NCI-H146 treated with DMSO at 0.1 percent for 48 hours (cell line): Measurements from ENCODE around the gene ZNF407.

ENCODE experiments used
- DNase-seq: peaks from one replicate; lab custom pipeline; 2025; ENCODE audit not compliant: unreplicated experiment; lab: John Stamatoyannopoulos, UW

Gene ZNF407

GRCh38 chr18:74718312-74718711, 120.6 kb downstream of the ZNF407 start:
- DNase-seq: no peak

- DNase-seq: no peak
Observed at GRCh38 chr18:74722237-74722636, 124.6 kb downstream of the ZNF407 start.

DNA sequence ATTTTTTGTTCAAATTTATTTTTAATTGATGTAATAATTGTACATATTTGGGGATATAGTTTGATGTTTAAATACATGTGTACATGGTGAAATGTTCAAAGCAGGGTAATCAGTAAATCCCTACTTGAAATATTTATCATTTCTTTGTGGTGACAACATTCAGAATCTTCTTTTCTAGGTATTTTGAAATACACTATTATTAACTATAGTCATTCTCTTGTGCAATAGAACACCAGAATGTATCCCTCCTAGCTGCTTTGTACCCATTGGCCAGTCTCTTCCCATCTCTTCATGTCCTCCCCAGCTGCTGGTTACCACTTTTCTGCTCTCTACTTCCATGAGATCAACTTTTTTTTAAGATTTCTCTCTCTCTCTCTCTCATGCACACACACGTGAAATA, 126.5 kb downstream of the ZNF407 start:
- no peak for DNase-seq

GRCh38 chr18:74725690-74726089, 128.0 kb downstream of the ZNF407 start:
- DNase-seq: no peak

DNA sequence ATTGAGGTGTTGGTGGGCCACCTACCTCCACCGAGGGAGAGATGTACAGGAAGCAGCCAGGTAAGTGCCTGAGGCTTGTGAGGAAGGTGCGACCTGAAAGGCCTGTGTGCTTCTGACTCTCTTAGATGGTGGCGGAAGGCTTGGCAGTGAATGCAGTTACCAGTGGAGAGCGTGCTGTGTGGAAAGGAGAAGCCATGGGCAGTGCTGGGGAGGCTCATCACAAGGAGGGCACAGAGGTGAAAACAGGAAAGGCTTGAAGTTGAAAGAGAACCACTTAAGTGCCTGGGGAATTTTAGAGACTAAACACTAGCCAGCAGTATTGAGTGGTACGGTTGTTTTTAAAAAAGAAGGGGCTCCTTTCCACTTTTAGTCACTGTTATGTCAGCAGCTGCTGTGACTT, 130.9 kb downstream of the ZNF407 start:
- DNase-seq: no peak

- no peak for DNase-seq
Observed at GRCh38 chr18:74731097-74731496, 133.4 kb downstream of the ZNF407 start.

GRCh38 chr18:74732380-74732779, 134.7 kb downstream of the ZNF407 start:
- no peak for DNase-seq

DNA sequence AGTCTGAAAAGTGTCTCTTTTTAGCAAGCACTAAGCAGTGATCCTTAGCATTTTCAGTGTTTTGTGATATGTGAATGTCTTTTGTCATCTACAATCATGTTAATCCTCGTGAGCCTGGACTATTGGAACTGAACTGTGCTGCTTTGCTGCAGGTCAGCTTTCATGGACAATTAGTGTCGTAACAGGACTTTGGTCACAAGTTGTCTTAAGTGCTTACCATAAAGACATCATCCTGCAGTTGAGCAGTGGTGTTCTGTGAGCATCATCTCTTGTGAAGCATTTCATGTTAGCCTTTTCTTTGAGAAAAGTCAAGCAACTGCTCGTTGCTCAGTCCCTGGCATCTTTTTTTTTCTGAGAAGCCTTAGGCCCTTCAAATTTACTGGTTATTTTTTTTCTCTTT, 135.9 kb downstream of the ZNF407 start:
- no peak for DNase-seq

- no peak for DNase-seq
Observed at GRCh38 chr18:74734013-74734444, 136.4 kb downstream of the ZNF407 start.

DNA sequence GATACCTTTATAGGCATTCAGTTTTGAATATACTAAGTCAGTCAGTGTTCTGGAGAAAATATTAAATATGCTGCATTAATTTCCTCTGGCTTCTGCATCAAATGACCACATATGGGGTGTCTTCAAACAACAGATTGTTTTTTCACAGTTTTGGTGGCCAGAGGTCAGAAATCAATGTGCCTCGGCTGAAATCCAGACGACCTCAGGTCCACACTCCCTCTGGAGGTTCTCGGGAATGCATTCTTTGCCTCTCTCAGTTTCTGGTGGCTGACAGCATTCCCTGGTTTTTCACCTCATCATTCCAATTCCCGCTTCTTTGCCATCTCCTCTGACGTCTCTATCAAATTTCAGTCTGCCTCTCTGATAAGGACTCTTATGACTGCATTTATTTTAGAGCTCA, 142.3 kb downstream of the ZNF407 start:
- no peak for DNase-seq

DNA sequence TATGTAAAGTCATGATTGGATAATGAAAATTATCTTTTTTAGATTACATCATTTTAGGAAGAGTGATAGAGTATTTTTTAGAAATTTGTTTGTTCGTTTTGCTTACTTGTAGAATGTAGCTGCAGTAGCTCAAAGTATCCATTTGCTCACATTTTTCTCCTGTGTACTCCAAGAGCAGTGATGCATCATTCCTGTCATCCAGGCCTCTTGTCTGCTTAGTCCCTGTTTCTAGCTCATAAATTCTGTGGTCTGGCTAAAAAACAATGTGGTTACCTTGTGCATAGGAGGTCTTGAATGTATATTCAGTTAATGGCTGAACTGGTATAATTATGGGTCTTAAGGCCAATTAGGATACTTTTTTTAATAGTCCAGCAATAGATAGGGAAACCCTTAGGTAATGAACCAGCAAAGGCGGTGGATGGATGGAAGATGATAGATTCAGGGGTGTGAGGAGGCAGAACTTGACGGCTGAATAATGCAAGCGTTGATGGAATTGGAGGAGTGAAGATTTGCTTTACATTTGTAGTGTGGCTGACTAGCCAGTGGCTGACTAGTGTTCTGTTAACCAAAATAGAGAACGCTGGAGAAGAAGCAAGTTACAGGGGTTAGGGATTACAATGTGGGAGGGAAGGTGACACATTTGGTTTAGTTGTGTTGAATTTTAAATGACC, 145.0 kb downstream of the ZNF407 start:
- no peak for DNase-seq

DNA sequence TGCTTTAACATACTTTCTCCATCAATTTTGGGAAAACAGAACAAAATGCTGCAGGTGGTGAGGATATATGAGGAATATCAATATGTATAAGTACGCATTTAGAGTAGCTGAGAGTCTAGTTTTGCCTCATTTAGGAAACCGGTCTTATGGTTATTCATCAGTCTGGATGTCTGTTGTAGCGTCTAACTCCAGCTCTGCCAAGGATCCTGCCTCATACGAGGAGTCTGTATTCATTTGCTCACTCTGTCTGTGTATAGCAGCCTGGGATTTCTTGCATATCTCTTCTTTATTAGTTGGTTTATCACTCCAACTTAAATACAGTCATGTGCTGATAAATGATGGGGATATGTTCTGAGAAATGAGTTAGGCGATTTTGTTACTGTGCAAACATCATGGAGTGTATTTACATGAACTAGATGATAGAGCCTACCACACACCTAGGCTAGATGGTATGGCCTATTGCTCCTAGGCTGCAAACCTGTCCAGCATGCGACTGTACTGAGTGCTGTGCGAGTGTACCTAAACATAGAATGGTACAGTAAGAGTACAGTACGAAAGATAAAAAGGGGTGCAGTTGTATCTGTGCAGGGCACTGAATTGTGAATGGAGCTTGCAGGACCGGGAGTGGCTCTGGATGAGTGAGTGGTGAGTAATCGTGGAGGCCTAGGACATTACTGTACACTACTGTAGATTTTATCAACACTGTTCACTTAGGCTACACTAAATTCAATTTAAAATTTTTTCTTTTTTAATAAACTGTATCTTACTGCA, 148.1 kb downstream of the ZNF407 start:
- DNase-seq: no peak

GRCh38 chr18:74748809-74749208, 151.1 kb downstream of the ZNF407 start:
- peak; percentile 68 for DNase-seq

DNA sequence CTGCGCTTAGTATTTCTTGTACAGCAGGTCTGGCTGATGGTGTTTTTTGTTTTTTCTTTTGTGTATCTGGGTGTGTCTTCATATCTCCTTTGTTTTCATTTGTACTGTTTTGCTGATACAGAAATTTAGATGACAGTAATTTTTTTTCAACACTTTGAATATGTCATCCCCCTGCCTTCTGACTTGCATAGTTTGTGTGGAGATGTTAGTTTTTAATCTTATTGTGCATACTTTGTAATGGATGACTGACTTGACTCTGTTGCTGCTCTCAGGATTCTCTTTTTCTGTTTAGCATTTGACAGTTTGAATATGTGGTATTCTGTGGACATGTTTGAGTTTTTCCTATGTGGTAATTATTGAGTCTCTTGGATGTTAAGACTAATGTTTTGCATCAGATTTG, 161.3 kb downstream of the ZNF407 start:
- no peak for DNase-seq

DNA sequence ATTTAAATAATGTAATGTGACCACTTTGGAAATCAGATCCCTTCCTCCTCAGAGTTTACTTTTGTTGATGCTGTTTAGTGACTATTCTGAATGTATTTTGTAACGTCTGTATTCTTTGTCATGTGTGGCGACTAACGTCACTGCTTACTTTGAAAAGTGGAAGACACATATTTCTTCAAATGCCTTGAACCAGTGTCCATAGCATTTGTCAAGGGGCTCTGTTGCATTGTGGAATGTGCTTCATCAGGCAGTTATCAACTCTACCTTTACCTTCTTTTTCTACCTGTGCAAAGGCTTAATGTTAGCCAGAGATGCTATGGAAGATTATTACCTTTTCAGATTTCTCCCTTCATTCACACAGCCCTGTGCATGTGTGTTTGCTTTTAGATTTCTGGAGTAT, 162.4 kb downstream of the ZNF407 start:
- no peak for DNase-seq

GRCh38 chr18:74760436-74760835, 162.8 kb downstream of the ZNF407 start:
- no peak for DNase-seq

DNA sequence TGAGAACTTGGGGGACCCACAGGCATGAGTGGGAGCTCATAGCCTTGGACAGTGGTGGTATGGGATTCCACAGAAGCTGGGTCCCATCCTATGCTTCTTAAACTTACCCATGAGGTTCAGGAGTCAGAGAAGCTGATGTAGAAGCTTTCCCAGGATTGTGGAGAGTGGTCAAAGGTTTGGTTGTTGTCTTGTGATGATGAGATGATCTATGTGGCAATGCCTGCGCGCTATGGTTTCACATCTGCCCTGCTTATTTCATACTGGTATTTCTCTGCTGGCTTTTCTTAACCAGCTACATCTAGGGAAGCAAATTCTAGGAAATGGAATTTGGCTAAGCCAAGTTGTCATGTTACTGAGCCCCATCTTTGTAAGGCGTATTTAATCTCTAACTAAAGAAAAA, 168.6 kb downstream of the ZNF407 start:
- DNase-seq: no peak

DNA sequence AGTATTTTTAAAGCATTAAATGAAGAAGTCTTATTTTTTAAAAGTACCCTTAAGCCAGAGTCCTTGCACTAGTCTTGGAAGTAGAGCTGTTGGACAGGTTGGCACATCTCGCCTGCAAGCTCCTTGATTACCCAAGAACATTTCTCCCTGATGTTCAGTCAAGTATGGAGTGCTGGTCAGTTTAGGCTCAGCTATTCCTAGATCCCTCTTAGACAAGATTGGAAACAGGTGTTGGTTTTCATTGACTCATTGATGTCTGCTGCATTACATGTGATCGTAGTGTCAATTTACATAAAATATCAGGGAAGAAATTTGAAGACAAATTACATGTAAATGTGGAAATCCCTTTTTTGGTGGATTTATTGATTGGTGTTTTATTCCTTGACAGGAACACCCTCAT, 170.4 kb downstream of the ZNF407 start:
- DNase-seq: no peak

DNA sequence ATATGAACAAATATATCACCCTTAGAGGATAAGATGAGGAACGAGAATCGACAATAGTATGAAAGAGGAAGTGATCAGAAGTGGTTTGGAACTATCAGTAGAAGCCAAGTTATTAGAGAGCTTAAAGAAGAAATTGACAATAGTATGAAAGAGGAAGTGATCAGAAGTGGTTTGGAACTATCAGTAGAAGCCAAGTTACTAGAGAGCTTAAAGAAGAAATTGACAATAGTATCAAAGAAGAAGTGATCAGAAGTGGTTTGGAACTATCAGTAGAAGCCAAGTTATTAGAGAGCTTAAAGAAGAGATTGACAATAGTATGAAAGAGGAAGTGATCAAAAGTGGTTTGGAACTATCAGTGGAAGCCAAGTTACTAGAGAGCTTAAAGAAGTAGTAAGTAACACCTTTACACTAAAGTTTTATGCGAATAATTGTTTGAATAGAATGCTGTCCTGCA, 175.5 kb downstream of the ZNF407 start:
- DNase-seq: no peak

DNA sequence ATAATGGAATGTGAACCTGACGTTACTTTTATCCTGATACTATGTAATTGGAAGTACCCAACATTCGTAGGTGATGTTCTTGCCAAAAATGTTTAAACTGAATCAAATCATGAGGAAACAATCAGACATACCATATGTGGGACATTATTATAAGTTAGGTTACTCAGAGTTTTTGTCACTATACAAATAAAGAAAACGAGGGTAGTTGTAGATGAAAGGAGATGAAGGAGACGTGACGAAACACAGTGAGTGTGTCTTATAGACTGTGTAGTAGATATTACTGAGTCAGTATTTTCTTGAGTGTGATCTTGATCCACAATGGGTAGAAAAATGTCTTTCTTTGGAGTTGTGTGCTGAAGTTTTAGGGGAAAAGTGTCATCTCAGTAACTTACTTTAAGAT, 176.8 kb downstream of the ZNF407 start:
- no peak for DNase-seq

DNA sequence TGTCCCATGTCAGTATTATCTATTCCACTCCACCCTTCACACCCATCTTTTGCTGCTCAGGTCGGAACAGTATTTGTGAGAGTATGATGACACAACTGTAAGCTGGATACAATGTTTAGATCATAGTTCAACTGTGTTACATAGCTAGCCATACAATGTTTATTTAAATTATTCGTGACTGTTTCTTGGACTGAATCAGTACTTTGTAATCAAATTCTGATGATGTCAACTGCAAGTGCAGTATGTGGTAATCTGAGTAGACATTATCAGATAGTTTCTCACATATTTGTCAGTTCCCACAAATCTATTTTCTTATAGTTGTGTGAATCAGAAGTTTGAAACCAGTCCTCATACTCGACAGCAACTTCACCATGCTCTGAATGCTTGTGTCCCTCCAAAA, 177.6 kb downstream of the ZNF407 start:
- no peak for DNase-seq

DNA sequence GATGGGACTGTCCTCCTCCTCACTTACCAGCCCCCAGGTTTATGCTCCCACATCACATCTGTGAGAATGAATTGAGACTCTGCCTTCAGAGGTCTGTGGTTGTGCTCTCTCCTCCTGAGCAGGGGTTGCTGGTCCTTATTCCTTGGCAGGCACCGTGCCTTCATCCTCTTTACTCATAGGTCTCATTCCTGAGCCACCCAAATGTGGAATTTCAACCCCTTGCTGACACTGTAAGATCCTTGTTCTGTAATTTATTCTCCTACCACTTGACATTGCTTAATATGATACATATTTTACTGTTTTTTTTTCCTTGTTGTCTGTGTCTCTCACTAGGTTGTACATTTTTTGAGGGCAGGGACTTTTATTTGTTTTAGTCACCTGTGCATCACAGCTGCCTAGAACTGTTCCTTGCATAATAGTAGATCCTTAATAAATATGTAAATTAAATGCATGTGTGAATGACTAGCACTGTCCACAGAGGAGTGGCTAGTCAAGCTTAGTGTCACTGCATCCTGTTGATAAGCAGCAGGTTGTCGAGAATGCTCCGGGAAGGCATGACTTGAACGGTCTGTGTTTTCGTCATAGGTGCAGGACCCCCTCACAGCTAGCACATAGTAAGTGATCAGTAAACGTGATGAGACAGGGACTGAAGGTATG, 180.6 kb downstream of the ZNF407 start:
- DNase-seq: no peak
